Kidney epithelial cell (primary cell): Measurements from ENCODE around the gene FADS2. TPM values are rescaled to one million over a fixed set of nuclear protein-coding genes. Genes with fewer than 3 reads are reported as not detected.

Source experiments
- DNase-seq: peaks from one replicate; pipeline ENCODE4 v3.0.0-alpha.2; 2010; ENCODE audit warnings: low read depth
- H3K27me3 ChIP-seq: 2 replicates; pipeline ENCODE4 v1.6.0; 2011; ENCODE audit warnings: low read length; ENCODE audit not compliant: control insufficient read depth, insufficient read depth
- H3K36me3 ChIP-seq: 2 replicates; pipeline ENCODE4 v1.5.1; 2011; ENCODE audit warnings: low read length; ENCODE audit not compliant: control insufficient read depth, insufficient read depth
- H3K4me3 ChIP-seq: 2 replicates; pipeline ENCODE4 v1.5.1; 2011; ENCODE audit warnings: low read depth, mild to moderate bottlenecking, control low read depth, low read length
- total RNA-seq: library from RNA; depleted of rRNA; stranded (reverse); fragments of >200 nt; gene quantifications from 2 replicates; pipeline ENCODE4 v1.2.3, GENCODE V29; 2015
- TF ChIP-seq, protein P1 (sequence below): IDR thresholded peaks from 2 replicates; pipeline ENCODE4 v1.5.1; 2011; ENCODE audit warnings: mild to moderate bottlenecking, moderate library complexity, low read length, control low read depth, inconsistent platforms; ENCODE audit not compliant: insufficient read depth, poor library complexity, severe bottlenecking

Gene FADS2
- total RNA-seq, 1 donor from 2014 or later = 235 TPM

DNA sequence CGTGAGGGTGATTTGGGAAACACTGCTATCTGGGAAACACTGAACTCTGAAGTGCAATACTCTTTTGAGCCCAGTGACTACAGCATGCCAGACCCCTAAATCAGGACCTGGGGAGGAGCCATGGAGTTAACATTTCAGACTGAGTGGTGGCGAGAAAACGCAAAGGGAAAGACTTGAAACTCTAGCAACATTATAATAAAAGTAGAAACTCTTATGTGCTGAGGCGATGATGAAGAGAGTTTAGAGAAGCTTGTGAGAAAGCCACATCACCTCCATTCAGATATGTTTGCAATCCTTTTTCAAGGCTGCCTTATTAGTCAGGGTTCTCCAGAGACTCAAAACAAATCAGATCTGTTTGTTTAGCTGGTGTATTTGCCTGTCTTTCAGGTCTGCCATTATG, 33.5 kb upstream of the FADS2 start:
- Histone ChIP-seq H3K4me3 (no peak overlapping the region), H3K36me3 (peaks cover under 1% of the 10 kb centered on the region), H3K27me3 (no peaks in the 10 kb centered on the region)
- TF ChIP-seq, protein P1, sequence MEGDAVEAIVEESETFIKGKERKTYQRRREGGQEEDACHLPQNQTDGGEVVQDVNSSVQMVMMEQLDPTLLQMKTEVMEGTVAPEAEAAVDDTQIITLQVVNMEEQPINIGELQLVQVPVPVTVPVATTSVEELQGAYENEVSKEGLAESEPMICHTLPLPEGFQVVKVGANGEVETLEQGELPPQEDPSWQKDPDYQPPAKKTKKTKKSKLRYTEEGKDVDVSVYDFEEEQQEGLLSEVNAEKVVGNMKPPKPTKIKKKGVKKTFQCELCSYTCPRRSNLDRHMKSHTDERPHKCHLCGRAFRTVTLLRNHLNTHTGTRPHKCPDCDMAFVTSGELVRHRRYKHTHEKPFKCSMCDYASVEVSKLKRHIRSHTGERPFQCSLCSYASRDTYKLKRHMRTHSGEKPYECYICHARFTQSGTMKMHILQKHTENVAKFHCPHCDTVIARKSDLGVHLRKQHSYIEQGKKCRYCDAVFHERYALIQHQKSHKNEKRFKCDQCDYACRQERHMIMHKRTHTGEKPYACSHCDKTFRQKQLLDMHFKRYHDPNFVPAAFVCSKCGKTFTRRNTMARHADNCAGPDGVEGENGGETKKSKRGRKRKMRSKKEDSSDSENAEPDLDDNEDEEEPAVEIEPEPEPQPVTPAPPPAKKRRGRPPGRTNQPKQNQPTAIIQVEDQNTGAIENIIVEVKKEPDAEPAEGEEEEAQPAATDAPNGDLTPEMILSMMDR = no peak
- DNase-seq = no peak

DNA sequence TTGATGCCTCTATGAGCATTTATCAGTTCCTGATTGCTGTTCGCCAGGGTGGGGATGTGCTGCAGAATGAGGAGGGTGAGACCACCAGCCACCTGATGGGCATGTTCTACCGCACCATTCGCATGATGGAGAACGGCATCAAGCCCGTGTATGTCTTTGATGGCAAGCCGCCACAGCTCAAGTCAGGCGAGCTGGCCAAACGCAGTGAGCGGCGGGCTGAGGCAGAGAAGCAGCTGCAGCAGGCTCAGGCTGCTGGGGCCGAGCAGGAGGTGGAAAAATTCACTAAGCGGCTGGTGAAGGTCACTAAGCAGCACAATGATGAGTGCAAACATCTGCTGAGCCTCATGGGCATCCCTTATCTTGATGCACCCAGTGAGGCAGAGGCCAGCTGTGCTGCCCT, 32.6 kb upstream of the FADS2 start:
- DNase-seq = no peak
- H3K27me3 ChIP-seq = no peaks in the 10 kb centered on the region
- peaks cover 1% of the 10 kb centered on the region for H3K36me3 ChIP-seq
- no peak overlapping the region for H3K4me3 ChIP-seq
- TF ChIP-seq, protein P1 = no peak

DNA sequence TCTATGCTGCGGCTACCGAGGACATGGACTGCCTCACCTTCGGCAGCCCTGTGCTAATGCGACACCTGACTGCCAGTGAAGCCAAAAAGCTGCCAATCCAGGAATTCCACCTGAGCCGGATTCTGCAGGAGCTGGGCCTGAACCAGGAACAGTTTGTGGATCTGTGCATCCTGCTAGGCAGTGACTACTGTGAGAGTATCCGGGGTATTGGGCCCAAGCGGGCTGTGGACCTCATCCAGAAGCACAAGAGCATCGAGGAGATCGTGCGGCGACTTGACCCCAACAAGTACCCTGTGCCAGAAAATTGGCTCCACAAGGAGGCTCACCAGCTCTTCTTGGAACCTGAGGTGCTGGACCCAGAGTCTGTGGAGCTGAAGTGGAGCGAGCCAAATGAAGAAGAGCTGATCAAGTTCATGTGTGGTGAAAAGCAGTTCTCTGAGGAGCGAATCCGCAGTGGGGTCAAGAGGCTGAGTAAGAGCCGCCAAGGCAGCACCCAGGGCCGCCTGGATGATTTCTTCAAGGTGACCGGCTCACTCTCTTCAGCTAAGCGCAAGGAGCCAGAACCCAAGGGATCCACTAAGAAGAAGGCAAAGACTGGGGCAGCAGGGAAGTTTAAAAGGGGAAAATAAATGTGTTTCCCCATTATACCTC, 32.1 kb upstream of the FADS2 start:
- TF ChIP-seq, protein P1 = no peak
- Histone ChIP-seq H3K36me3 (peaks cover 1% of the 10 kb centered on the region), H3K4me3 (no peak overlapping the region), H3K27me3 (no peaks in the 10 kb centered on the region)
- DNase-seq = no peak

GRCh38 chr11:61797263-61797944, 30.7 kb upstream of the FADS2 start:
- DNase-seq = peak; percentile 43
- peaks cover 2% of the 10 kb centered on the region for H3K36me3 ChIP-seq
- TF ChIP-seq, protein P1 = peak; percentile 72
- no peak overlapping the region for H3K4me3 ChIP-seq
- H3K27me3 ChIP-seq = no peaks in the 10 kb centered on the region

GRCh38 chr11:61799665-61800284, 28.3 kb upstream of the FADS2 start:
- TF ChIP-seq, protein P1 = no peak
- DNase-seq = no peak
- no peak overlapping the region for H3K4me3 ChIP-seq
- H3K36me3 ChIP-seq = peaks cover 4% of the 10 kb centered on the region
- no peaks in the 10 kb centered on the region for H3K27me3 ChIP-seq
